Measurements from ENCODE around the gene KCNMB4.

Gene KCNMB4

DNA sequence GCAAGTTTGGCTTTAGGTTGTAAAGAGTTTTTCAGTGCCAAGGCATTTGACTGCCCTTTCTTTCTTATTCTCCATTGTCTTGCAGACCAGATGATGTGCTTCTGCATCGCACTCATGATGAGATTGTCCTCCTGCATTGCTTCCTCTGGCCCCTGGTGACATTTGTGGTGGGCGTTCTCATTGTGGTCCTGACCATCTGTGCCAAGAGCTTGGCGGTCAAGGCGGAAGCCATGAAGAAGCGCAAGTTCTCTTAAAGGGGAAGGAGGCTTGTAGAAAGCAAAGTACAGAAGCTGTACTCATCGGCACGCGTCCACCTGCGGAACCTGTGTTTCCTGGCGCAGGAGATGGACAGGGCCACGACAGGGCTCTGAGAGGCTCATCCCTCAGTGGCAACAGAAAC is 64.3 kb downstream of the KCNMB4 start:
- DNase-seq (ENCODE audit: extremely low read depth in 1 of 2, low read depth in 1 of 2) = no peak

- no peak for DNase-seq (ENCODE audit: extremely low read depth in 1 of 2, low read depth in 1 of 2)
These were observed 70.7 kb downstream of the KCNMB4 start for GRCh38 chr12:70436836-70437235.

- no peak for DNase-seq (ENCODE audit: extremely low read depth in 1 of 2, low read depth in 1 of 2)
These were observed 77.1 kb downstream of the KCNMB4 start for GRCh38 chr12:70443062-70443673.

DNA sequence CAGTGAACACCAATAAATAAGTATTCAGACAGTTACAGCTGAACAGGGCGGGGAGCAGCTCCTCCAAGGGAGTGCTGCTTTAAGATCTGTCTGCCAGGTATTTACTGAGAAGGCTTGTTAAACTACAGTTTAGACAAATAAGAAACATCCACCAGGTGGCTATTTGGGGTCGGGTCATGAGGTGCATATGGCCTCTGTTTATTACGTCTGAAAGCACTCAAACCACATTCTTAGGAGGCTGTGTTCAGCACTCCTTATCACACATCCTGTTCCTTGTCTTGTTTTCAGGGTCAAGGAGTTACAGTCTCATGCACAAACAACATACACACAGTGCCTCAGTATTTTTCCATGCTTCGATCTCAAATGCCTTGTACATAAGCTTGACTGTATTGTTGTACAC is 78.8 kb downstream of the KCNMB4 start:
- no peak for DNase-seq (ENCODE audit: extremely low read depth in 1 of 2, low read depth in 1 of 2)

- no peak for DNase-seq (ENCODE audit: extremely low read depth in 1 of 2, low read depth in 1 of 2)
These were observed 82.3 kb downstream of the KCNMB4 start for GRCh38 chr12:70448371-70448770.

GRCh38 chr12:70449074-70449752 is 83.1 kb downstream of the KCNMB4 start:
- DNase-seq (ENCODE audit: extremely low read depth in 1 of 2, low read depth in 1 of 2) = no peak

- no peak for DNase-seq (ENCODE audit: extremely low read depth in 1 of 2, low read depth in 1 of 2)
These were observed 83.8 kb downstream of the KCNMB4 start for GRCh38 chr12:70449753-70450341.

DNA sequence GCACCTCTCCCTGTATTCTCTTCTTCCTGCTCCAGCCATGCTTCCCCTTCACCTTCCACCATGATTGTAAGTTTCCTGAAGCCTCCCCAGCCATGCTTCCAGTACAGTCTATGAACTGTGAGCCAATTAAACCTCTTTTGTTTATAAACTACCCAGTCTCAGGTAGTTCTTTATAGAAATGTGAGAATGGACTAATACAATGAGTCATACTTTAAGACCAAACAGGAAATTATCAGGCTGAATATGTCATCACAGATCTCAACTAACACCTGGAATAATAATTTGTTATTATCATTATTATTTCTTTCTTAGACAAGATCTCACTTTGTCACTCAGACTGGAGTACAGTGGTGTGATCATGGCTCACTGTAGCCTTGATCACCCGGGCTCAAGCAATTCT is 85.4 kb downstream of the KCNMB4 start:
- no peak for DNase-seq (ENCODE audit: extremely low read depth in 1 of 2, low read depth in 1 of 2)

GRCh38 chr12:70456953-70457352 is 90.9 kb downstream of the KCNMB4 start:
- DNase-seq (ENCODE audit: extremely low read depth in 1 of 2, low read depth in 1 of 2) = no peak

DNA sequence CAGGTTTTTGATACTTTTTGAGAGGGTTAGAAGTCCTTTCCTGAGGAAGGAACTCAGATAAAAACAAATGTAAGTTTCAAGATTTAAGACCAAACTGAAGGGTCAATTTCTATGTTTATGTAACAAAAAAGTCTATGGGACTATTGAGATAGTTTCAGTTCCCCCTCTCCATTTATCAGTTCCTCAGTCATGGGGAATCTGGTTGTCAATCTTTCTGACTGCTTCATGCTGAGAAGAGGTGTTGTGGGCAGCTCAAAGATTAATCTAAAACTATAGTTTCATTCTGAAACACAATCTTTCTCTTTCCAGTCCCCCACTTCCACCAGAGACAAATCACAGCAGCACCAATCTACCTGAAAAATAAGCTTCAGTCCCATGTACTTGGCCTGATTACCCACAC is 93.7 kb downstream of the KCNMB4 start:
- no peak for DNase-seq (ENCODE audit: extremely low read depth in 1 of 2, low read depth in 1 of 2)

GRCh38 chr12:70463997-70464396 is 97.9 kb downstream of the KCNMB4 start:
- DNase-seq (ENCODE audit: extremely low read depth in 1 of 2, low read depth in 1 of 2) = no peak

- no peak for DNase-seq (ENCODE audit: extremely low read depth in 1 of 2, low read depth in 1 of 2)
These were observed 100.7 kb downstream of the KCNMB4 start for GRCh38 chr12:70466753-70467152.

DNA sequence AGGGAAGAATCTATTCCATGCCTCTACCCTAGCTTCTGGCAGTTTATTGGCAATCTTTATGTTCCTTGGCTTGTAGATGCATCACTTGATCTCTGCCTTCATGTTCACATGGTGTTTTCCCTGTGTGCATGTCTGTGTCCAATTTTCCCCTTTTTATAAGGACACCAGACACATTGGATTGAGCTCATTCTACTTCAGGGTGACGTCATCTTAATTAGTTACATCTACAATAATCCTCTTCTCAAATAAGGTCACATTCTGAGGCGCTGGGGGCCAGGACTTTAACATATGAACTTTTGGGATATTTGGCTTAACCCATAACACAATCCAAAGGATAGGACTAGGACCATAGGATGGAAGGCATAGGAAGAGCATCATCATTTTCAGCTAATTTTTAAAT is 101.4 kb downstream of the KCNMB4 start:
- DNase-seq (ENCODE audit: extremely low read depth in 1 of 2, low read depth in 1 of 2) = no peak

GRCh38 chr12:70467918-70468733 is 102.0 kb downstream of the KCNMB4 start:
- no peak for DNase-seq (ENCODE audit: extremely low read depth in 1 of 2, low read depth in 1 of 2)

DNA sequence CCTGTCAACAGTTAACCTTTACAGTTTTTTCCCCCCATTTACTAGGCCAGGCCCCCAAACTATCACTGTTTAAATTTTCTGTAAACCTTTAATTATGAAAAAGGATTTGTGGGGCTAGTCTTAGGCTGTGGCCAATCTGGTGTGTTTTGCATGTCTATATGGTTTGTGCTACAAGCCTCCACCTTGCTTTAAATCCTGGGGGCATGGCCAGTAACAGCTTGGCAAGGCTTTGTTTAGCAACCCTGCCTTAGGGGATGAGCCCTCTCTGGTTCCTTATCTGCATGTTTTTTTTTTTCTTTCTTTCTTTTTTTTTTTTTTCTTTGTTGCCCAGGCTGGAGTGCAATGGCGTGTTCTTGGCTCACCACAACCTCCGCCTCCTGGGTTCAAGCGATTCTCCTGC is 102.7 kb downstream of the KCNMB4 start:
- no peak for DNase-seq (ENCODE audit: extremely low read depth in 1 of 2, low read depth in 1 of 2)

DNA sequence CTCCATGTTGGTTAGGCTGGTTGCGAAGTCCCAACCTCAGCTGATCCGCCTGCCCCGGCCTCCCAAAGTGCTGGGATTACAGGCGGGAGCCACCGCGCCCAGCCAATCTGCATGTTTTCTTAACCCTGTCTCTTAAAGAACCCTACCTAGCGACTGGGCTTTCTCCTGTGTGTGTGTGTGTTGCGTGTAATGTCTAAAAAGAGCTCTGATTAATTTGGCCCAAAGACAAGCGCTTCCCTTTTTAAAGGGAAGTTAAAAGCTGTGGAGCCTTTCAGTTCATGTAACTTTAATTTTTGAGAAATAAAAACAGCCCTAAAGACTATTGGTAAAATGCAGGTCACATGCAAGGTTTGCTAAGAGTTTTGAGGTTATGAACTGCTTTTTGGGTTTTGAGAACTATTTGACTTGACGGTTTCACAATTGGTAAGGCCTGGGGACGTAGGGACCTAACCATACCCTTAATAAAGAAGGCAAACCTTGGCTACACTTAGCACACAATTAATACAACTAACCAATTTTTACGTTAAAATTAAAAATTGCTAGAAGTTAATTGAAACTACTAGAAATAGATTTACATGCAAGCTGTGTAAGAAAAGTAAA is 103.2 kb downstream of the KCNMB4 start:
- DNase-seq (ENCODE audit: extremely low read depth in 1 of 2, low read depth in 1 of 2) = no peak

DNA sequence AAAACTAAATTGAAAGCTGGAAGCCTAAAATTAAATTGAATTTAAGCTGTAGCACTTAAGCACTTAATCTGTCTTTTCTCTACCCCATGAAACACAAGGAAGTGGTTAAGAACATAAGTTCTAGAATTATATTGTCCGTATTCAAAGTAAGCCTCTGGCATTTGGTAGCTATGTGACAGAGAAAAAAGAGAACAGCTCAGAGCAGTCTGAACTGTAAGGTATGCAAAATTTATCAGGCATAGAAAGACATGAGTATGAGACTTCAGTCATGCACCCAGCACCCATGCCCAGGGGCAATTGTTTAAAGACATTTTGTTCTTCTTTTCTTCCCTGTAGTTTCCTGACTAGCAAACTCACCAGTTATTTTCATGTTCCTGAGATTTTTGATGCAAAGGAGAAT is 116.7 kb downstream of the KCNMB4 start:
- no peak for DNase-seq (ENCODE audit: extremely low read depth in 1 of 2, low read depth in 1 of 2)

Measured in stimulated activated CD8-positive, alpha-beta memory T cell treated with anti-CD3 and anti-CD28 coated beads, Interleukin-7, amount 100 ng/mL, for 48 hours (primary cell).